A673 (cell line): ENCODE results near the gene ZNF341.

Experiments
- EZH2 ChIP-seq: fragments of 200-600 bp; sonication (generic); IDR thresholded peaks from 2 replicates; pipeline ENCODE4 v1.6.1; 2017; ENCODE audit warnings: borderline replicate concordance, low read depth, mild to moderate bottlenecking, mixed read lengths, antibody characterized with exemption, low read length; ENCODE audit not compliant: poor library complexity, severe bottlenecking
- TF ChIP-seq, protein P1 (sequence below): fragments of 300-800, 200-600 bp; sonication (generic); conservative IDR thresholded peaks from 2 replicates; pipeline ENCODE4 v1.5.1; 2017; ENCODE audit warnings: low read depth, mild to moderate bottlenecking, antibody characterized with exemption, low read length, moderate library complexity, mixed read lengths

DNA sequence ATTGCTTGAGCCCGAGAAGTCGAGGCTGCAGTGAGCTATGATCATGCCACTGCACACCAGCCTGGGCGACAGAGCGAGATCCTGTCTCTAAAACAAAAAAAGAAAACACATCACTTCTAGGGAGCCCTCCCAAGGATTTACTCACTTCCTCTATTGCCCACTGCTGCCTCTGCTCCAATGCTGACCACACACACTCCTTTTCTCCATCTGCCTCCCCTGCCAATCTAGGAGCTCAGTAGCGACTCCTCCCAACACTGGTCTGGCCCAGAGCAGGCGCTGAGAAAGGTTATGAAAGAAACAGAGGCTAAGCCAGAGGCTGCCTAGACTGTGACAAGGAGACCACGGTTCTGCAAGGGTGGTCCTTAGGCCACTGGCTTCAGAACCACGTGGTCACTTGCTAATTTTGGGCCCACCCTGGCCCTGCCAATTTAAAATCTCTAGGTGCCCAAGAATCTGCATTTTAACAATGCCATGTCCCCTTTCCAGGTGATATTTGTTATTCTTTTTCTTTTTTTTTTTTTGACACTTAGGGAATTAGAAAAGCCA lies 44.4 kb upstream of the ZNF341 start:
- TF ChIP-seq, protein P1, sequence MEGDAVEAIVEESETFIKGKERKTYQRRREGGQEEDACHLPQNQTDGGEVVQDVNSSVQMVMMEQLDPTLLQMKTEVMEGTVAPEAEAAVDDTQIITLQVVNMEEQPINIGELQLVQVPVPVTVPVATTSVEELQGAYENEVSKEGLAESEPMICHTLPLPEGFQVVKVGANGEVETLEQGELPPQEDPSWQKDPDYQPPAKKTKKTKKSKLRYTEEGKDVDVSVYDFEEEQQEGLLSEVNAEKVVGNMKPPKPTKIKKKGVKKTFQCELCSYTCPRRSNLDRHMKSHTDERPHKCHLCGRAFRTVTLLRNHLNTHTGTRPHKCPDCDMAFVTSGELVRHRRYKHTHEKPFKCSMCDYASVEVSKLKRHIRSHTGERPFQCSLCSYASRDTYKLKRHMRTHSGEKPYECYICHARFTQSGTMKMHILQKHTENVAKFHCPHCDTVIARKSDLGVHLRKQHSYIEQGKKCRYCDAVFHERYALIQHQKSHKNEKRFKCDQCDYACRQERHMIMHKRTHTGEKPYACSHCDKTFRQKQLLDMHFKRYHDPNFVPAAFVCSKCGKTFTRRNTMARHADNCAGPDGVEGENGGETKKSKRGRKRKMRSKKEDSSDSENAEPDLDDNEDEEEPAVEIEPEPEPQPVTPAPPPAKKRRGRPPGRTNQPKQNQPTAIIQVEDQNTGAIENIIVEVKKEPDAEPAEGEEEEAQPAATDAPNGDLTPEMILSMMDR: no peak
- TF ChIP-seq EZH2: no peak
